Brain microvascular endothelial cell (primary cell): ENCODE data around the gene MTAP.

ENCODE experiments used
- DNase-seq: peaks from one replicate; pipeline ENCODE4 v3.0.0-alpha.2; 2020
- H3K27ac ChIP-seq: fragments of 250-450 bp; sonication (Bioruptor Pico); 2 replicates; pipeline ENCODE4 v1.5.1; 2020; ENCODE audit warnings: mild to moderate bottlenecking, moderate library complexity
- H3K27me3 ChIP-seq: fragments of 250-450 bp; sonication (Bioruptor Pico); replicated peaks from 2 replicates; pipeline ENCODE4 v1.5.1; 2020; ENCODE audit warnings: mild to moderate bottlenecking
- H3K36me3 ChIP-seq: fragments of 250-450 bp; sonication (Bioruptor Pico); replicated peaks from 2 replicates; pipeline ENCODE4 v1.5.1; 2020; ENCODE audit warnings: mild to moderate bottlenecking
- H3K4me3 ChIP-seq: 2 replicates; pipeline ENCODE4 v1.5.1; 2011; ENCODE audit warnings: low read depth, mild to moderate bottlenecking, control low read depth, low read length, moderate library complexity
- in situ Hi-C: cut with HindIII; loops from 2 replicates; pipeline ENCODE4 v1.10.0; 2017; ENCODE audit warnings: low sequenced_read_pairs, low pct_ligation_motif_present
- TF ChIP-seq, protein P1 (sequence below): IDR thresholded peaks from 2 replicates; pipeline ENCODE4 v1.5.1; 2011; ENCODE audit warnings: low read depth, mild to moderate bottlenecking, moderate library complexity, low read length, control low read depth, inconsistent platforms; ENCODE audit errors: missing control alignments

Gene MTAP

DNA sequence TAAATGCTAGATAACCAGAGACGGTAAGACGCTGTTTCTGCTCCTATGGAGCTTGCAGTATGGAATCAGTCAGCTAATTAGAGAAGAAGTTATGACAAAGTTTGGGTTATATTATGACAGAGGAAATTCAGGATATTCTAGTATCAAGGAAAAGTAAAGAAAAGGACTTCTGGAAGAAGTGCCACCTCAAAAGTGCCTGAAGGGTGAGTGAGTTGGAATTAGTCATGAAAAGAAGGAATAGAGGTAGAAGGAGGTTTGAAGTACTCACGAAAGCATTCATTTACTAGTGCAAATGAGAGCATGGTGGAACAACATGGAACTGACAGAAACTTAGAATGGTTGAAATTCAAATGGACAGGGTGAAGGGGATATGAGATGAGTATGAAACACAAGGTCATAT, 40.4 kb upstream of the MTAP start:
- no peak for DNase-seq
- no peak overlapping the region for H3K4me3 ChIP-seq
- no peaks in the 10 kb centered on the region for H3K27me3 ChIP-seq
- TF ChIP-seq, protein P1, sequence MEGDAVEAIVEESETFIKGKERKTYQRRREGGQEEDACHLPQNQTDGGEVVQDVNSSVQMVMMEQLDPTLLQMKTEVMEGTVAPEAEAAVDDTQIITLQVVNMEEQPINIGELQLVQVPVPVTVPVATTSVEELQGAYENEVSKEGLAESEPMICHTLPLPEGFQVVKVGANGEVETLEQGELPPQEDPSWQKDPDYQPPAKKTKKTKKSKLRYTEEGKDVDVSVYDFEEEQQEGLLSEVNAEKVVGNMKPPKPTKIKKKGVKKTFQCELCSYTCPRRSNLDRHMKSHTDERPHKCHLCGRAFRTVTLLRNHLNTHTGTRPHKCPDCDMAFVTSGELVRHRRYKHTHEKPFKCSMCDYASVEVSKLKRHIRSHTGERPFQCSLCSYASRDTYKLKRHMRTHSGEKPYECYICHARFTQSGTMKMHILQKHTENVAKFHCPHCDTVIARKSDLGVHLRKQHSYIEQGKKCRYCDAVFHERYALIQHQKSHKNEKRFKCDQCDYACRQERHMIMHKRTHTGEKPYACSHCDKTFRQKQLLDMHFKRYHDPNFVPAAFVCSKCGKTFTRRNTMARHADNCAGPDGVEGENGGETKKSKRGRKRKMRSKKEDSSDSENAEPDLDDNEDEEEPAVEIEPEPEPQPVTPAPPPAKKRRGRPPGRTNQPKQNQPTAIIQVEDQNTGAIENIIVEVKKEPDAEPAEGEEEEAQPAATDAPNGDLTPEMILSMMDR: no peak
- no peak overlapping the region for H3K27ac ChIP-seq
- no peaks in the 10 kb centered on the region for H3K36me3 ChIP-seq
- in situ Hi-C loops: no loop called here

DNA sequence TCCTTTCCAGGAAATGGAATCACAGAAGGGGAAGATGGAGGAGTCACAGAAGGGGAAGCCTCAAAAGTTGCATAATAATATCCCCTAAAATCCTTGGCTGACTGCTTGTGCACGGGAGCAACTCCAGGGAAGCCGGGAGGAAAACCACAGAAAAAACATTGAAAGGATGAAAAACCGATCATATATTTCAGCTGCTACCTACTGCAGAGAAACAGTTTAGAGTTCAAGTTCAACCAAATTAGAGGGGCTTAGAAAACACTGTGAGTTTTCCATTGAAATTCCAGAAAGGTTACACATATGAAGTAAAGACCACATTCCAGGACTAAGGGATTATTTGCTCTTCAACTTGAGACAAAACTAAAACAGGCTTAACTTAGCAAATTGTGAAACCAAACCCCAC, 37.6 kb upstream of the MTAP start:
- Histone ChIP-seq H3K4me3 (no peak overlapping the region), H3K27ac (no peak overlapping the region), H3K36me3 (no peaks in the 10 kb centered on the region), H3K27me3 (no peaks in the 10 kb centered on the region)
- no peak for DNase-seq
- TF ChIP-seq, protein P1: no peak
- in situ Hi-C loops: no loop called here

DNA sequence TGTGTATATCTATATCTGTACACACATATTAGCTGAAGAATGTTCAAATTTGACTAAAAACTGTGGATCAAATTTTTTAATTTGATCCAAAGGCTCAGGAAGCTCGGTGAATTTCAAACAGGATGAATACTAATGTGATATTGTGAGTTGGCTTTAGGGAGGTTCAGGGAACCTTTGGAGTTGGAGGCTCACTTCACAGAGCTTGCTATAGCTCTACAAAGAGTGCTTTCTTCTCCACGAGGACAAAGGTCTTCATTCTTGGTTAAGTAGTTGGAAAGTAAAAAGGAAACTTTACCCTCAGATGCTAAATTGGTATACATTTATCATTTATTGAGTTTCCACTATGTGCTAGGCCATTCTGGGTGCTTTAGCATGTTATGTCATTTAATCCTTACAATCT, 36.3 kb upstream of the MTAP start:
- no peak for DNase-seq
- Histone ChIP-seq H3K36me3 (no peaks in the 10 kb centered on the region), H3K4me3 (no peak overlapping the region), H3K27ac (no peak overlapping the region), H3K27me3 (no peaks in the 10 kb centered on the region)
- TF ChIP-seq, protein P1: no peak
- in situ Hi-C loops: no loop called here

DNA sequence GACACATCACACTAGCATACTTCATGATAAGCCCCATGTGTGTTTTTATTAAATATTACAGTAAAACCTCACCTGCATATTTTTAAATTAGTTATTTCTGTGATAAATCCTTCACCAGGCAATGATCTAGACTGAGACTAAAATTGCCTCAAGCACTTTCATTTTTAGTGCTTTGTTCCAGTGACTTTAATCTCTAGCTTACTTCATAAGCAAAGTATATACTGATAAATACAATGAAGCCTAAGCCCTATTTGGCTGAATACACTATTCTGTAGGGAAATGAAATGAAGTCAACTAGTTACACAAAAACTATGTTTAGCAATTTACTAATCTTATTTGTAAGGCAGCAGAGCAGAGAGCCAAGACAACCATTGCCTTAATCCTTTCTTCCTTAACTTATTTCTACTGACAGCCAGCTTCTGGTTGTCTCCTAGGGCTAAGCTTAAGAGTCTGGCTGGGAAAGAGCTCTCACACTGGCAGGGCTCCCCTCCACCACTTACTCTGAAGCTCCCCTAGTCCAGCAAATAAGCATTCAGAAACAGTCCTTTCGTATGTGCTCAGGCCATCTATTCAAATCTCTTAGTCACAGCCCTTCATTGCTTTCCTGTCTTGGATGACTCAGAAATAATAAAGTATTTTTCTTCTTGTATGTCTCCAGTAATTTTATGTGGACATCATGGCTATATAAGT, 31.4 kb upstream of the MTAP start:
- Histone ChIP-seq H3K36me3 (no peaks in the 10 kb centered on the region), H3K4me3 (no peak overlapping the region), H3K27ac (peak overlapping the region; percentile 76), H3K27me3 (no peaks in the 10 kb centered on the region)
- TF ChIP-seq, protein P1: no peak
- in situ Hi-C loops: no loop called here
- peak; percentile 80 for DNase-seq

DNA sequence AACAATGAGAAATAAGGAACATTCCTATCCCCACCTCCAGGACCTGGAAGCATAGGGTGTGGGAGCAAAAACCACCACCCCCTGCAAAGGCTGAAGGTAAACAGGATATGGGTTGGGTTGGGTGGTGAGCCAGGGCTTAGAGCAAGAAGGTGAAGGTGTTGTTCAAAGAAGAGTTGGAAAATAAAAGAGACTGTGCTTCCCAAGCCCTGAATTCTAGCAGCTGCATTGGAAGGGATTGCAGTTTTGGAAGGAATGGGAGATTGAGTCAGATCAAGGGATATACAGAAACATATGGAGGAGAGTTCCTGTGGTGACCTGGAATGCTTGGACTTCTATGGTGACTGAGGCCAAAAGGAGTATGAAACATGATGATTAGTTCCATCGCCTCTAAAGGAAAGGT, 24.7 kb upstream of the MTAP start:
- Histone ChIP-seq H3K4me3 (no peak overlapping the region), H3K27ac (no peak overlapping the region), H3K27me3 (no peaks in the 10 kb centered on the region), H3K36me3 (no peaks in the 10 kb centered on the region)
- TF ChIP-seq, protein P1: no peak
- in situ Hi-C loops: no loop called here
- peak; percentile 26 for DNase-seq

DNA sequence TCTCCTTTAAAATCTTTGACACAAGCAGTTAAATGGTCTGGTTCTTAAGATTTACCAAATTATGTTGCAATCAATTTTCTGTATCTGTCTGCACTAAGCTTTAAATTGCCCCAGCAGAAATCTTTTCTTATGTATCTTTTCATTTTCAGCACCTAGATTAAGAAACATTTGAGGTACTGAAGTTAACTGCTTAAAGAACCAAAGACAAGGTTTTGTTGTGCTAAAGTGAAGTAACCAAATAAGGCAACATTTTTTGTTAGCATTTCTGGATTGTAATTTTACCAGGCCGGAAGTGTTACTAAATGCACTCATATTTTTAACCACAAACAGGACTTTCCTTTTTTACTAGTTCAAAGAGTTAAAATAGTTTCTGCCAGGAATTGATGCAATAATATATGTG, 24.1 kb upstream of the MTAP start:
- in situ Hi-C loops: no loop called here
- Histone ChIP-seq H3K27me3 (no peaks in the 10 kb centered on the region), H3K36me3 (no peaks in the 10 kb centered on the region), H3K4me3 (no peak overlapping the region), H3K27ac (peak overlapping the region; percentile 24)
- TF ChIP-seq, protein P1: no peak
- DNase-seq: no peak
